ENCODE results near the gene GRAP2. TPM values are rescaled to one million over a fixed set of nuclear protein-coding genes. Genes with fewer than 3 reads are reported as not detected.
"Not testable (repeated sequence)": the region's sequence is repeated elsewhere in the genome, so short reads cannot be mapped to it uniquely, and the experiment has no call there.

Gene GRAP2
- total RNA-seq, 1 experiment from 2014 or later = not detected

- DNase-seq = no peak
- H3K27me3 ChIP-seq = peaks cover 4% of the 10 kb centered on the region; the same call in 1 of the 2 replicates
- no peak within 1 kb of the TSS for H3K4me3 ChIP-seq
- H3K9me3 ChIP-seq = no peaks in the 10 kb centered on the region
- H3K36me3 ChIP-seq = no peaks in the 10 kb centered on the region
Measured at GRCh38 chr22:39893526-39893925, 7.4 kb upstream of the GRAP2 start, which contains the start of gene ENTHD1. TSS of gene ENTHD1 (minus strand) at chr22:39893760. CDS start at chr22:39887748, 6,012 bp downstream.

DNA sequence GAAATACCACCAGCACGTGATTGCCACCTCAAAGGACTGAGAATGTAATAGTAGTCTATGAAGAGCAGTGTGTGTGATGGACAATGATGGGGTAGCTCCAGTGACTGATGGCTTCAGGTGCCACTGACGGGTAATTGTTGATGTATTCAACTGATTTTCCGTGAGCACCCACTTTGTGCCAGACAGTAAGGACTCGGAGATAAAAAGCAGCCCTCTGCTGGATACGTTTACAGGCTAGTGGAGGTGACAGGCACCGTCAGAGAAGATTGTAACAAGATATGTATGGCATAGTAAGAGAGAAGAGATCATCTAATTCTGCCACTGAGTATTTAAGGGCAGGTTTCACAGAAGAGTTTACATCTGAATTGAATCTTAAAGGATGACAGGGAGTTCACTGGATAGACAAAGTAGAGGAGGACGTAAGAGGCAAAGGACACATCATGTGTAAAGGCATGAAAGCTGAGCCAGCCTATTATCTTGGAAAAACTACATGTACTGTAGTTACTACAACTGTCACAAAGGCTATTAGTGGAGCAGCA is 6.3 kb upstream of the GRAP2 start:
- no peak overlapping the region for H3K4me3 ChIP-seq
- no peak for DNase-seq

DNA sequence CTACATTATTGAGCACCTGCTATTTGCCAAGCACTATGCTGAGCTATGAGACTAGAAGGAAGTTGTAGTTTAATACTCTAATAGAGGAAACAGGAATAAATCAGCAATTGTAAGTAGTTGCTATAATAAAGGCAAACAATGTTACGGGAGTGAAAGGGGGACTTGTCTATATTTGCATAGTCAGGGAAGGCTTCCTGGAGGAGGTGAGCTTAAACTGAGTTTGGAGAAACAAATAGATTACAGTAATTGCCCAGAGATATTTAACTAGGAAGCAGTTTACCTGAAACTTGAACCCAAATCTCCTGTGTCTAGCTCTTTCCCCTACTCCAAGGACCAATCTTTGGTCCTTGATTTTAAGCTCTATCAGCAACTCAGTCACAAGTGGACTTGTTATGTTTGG is 5.2 kb upstream of the GRAP2 start:
- H3K9me3 ChIP-seq = no peaks in the 10 kb centered on the region
- no peaks in the 10 kb centered on the region for H3K36me3 ChIP-seq
- 0 out of 2 replicates have a peak, but pooled peaks cover 2% of the 10 kb centered on the region for H3K27me3 ChIP-seq
- no peak overlapping the region for H3K4me3 ChIP-seq
- no peak for DNase-seq

More for the DNA sequence above, 6.3 kb upstream of the GRAP2 start:
- Histone ChIP-seq H3K36me3 (no peaks in the 10 kb centered on the region), H3K9me3 (no peaks in the 10 kb centered on the region), H3K27me3 (0 out of 2 replicates have a peak, but pooled peaks cover 2% of the 10 kb centered on the region)

- Histone ChIP-seq H3K4me3 (no peak overlapping the region), H3K36me3 (no peaks in the 10 kb centered on the region), H3K9me3 (no peaks in the 10 kb centered on the region), H3K27me3 (peaks cover 3% of the 10 kb centered on the region; the same call in 1 of the 2 replicates)
- no peak for DNase-seq
Measured at GRCh38 chr22:39896313-39896996, 4.4 kb upstream of the GRAP2 start.

DNA sequence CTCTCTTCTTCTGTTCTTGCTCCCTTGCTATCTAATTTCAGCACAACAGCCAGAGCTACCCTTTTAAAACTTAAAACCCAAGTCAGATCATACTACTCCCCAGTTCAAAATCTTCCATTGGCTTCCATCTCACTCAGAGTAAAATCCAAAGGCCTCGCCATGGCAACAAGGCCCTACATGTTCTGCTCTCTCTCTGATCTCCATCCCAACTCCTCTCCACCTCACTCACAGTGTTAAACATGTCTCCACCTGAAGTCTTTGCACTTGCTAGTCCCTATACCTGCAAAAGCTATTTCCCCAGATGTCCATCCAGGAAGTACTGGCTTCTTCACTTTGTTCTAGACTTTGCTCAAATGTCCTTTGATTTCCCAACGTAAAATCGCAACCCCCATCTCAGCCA is 3.0 kb upstream of the GRAP2 start:
- no peaks in the 10 kb centered on the region for H3K36me3 ChIP-seq
- H3K9me3 ChIP-seq = no peaks in the 10 kb centered on the region
- H3K4me3 ChIP-seq = no peak overlapping the region
- no peak for DNase-seq
- peaks cover 3% of the 10 kb centered on the region; the same call in 1 of the 2 replicates for H3K27me3 ChIP-seq

- Histone ChIP-seq H3K9me3 (no peaks in the 10 kb centered on the region), H3K4me3 (no peak overlapping the region), H3K36me3 (no peaks in the 10 kb centered on the region), H3K27me3 (peaks cover 3% of the 10 kb centered on the region; the same call in 1 of the 2 replicates)
- DNase-seq = no peak
Measured at GRCh38 chr22:39898997-39899396, 1.9 kb upstream of the GRAP2 start.

DNA sequence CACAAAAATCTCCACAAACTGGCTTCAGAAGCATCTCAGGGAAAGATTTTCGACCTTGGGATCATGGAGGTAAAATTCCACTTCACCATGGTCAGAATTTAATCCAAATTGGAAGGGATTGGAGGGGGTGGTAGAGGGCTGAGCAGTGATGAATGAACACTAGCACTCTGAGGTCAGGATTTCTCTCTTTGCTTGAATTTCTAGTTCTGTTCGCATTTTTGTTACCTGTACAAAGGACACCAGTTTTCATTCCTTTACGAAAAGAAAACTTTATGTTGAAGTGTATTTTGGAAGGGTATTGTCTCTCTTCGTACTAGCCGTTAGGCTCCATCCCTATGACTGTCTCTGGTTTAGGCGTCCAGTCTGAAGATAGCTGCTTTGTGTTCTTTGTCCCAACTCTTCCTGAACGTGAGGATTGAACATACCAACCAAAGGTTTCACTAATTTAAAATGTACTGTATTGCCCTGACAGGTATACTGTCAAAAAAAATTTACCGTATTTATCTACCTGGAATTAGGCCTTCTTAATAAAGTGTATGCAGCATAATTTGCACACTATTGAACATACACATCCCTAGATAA is 772 bp downstream of the GRAP2 start:
- Histone ChIP-seq H3K9me3 (no peaks in the 10 kb centered on the region), H3K36me3 (no peaks in the 10 kb centered on the region), H3K4me3 (no peak overlapping the region), H3K27me3 (peaks cover 3% of the 10 kb centered on the region; the same call in 1 of the 2 replicates)
- no peak for DNase-seq

DNA sequence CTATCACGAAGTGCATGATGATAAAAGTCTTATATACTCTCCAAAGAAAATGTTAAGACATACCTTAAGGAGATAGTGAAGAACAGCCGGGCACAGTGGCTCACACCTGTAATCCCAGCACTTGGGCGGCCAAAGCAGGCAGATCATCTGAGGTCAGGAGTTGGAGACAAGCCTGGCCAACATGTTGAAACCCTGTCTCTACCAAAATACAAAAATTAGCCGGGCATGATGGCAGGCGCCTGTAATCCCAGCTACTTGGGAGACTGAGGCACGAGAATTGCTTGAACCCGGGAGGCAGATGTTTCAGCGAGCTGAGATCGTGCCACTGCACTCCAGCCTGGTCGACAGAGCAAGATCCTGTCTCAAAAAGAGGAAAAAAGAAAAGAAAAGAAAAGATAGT is 3.1 kb downstream of the GRAP2 start:
- not testable (repeated sequence) for H3K4me3 ChIP-seq, H3K36me3 ChIP-seq, H3K9me3 ChIP-seq, H3K27me3 ChIP-seq, DNase-seq

GRCh38 chr22:39904862-39905261 is 4.0 kb downstream of the GRAP2 start:
- Histone ChIP-seq H3K4me3 (no peak overlapping the region), H3K36me3 (no peaks in the 10 kb centered on the region), H3K27me3 (peaks cover 3% of the 10 kb centered on the region; the same call in 1 of the 2 replicates), H3K9me3 (no peaks in the 10 kb centered on the region)
- no peak for DNase-seq

DNA sequence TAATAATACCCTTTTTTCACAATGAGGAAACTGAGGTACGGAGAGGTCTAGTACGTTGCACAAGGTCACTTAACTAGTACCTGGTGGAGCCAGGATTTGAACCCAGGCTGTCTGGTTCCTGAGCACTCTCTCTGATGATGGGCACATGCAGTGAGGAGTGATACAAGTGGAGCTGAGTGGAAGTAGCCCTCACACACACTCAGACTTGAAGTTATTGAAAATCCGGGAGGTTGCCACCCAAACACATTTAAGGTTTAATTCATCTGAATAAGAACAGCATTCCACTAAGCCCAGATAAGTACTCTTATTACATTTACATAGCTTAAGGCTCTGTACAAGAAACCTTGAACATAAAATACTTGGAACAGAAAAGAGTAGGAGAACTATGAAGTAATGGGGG is 4.8 kb downstream of the GRAP2 start:
- Histone ChIP-seq H3K4me3 (no peak overlapping the region), H3K36me3 (no peaks in the 10 kb centered on the region), H3K9me3 (no peaks in the 10 kb centered on the region), H3K27me3 (peaks cover 3% of the 10 kb centered on the region; the same call in 1 of the 2 replicates)
- DNase-seq = no peak

DNA sequence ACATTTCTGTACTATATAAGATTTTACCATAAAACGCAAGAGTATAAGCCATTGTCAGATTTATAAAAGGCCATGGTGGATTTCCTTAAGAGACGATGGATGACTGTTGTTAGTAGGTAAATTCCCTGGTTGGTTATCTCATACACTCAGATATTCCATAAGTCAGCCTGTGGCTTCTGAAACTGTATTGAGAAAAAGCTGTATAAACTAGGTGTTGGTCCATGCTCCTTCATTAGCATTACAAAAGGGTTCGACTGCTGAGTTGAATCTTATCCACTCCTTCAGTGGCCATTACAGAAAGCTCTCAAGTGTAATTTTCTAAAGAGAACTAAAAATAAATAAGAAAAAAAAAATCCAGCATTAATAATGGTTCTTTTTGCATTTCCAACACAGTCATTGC is 5.3 kb downstream of the GRAP2 start:
- Histone ChIP-seq H3K4me3 (no peak overlapping the region), H3K27me3 (no peaks in the 10 kb centered on the region; the same call in 1 of the 2 replicates), H3K9me3 (no peaks in the 10 kb centered on the region), H3K36me3 (no peaks in the 10 kb centered on the region)
- no peak for DNase-seq

DNA sequence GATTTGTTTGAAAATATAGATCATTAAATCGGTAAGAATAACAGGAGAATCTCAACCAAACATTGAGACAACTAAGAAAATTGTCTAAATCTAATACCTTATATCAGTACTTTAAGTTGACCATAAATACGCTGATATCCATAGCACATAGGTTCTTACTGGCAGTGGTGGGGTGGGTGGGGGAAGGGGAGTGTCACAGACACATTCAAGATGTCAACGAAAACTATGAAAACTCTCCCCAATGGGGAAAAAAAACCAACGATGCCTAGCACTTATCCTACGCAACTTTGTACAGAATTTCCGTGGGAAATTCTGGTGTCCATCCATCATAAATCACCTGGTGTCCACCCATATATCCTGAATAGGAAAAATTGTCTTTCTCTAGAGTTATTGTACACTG is 6.2 kb downstream of the GRAP2 start:
- Histone ChIP-seq H3K9me3 (no peaks in the 10 kb centered on the region), H3K36me3 (no peaks in the 10 kb centered on the region), H3K27me3 (no peaks in the 10 kb centered on the region; the same call in 1 of the 2 replicates), H3K4me3 (no peak overlapping the region)
- DNase-seq = no peak

- Histone ChIP-seq H3K36me3 (no peaks in the 10 kb centered on the region), H3K9me3 (no peaks in the 10 kb centered on the region), H3K27me3 (no peaks in the 10 kb centered on the region; the same call in 1 of the 2 replicates), H3K4me3 (no peak overlapping the region)
- DNase-seq = no peak
Measured at GRCh38 chr22:39907605-39908097, 6.8 kb downstream of the GRAP2 start.

GRCh38 chr22:39908136-39908535 is 7.3 kb downstream of the GRAP2 start:
- no peaks in the 10 kb centered on the region for H3K9me3 ChIP-seq
- H3K4me3 ChIP-seq = no peak overlapping the region
- H3K36me3 ChIP-seq = no peaks in the 10 kb centered on the region
- H3K27me3 ChIP-seq = no peaks in the 10 kb centered on the region; the same call in 1 of the 2 replicates
- no peak for DNase-seq

- Histone ChIP-seq H3K36me3 (no peaks in the 10 kb centered on the region), H3K27me3 (no peaks in the 10 kb centered on the region; the same call in 1 of the 2 replicates), H3K4me3 (no peak overlapping the region), H3K9me3 (no peaks in the 10 kb centered on the region)
- no peak for DNase-seq
Measured at GRCh38 chr22:39908737-39909136, 7.9 kb downstream of the GRAP2 start.

GRCh38 chr22:39910876-39911613 is 10.2 kb downstream of the GRAP2 start:
- no peaks in the 10 kb centered on the region for H3K36me3 ChIP-seq
- H3K4me3 ChIP-seq = no peak overlapping the region
- H3K27me3 ChIP-seq = no peaks in the 10 kb centered on the region; the same call in 1 of the 2 replicates
- H3K9me3 ChIP-seq = no peaks in the 10 kb centered on the region
- no peak for DNase-seq

DNA sequence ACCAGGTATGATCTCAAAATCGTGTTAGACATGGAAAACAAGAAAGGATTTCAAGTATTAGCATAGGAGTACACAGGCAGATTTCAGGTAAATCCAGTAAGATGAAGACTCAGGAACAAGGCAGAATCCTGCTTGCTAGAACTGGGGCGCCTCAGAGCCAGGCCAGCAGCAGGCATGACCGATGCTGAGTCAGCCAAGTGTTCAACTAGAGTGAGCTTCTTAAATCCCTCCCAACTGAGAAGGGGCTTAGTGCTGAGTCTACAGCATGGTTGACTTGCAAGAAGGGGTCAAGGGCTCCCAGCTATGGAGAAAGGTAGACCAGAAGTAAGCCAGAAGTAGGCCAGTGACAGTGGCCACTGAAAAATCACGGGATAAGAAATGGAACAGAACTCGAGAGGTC is 12.4 kb downstream of the GRAP2 start:
- Histone ChIP-seq H3K36me3 (no peaks in the 10 kb centered on the region), H3K27me3 (no peaks in the 10 kb centered on the region; the same call in 1 of the 2 replicates), H3K4me3 (no peak overlapping the region), H3K9me3 (no peaks in the 10 kb centered on the region)
- no peak for DNase-seq
